NOMO-1 (cell line): ENCODE results near the gene FAM53B.

Source experiments
- DNase-seq, 2 experiments: peaks; one replicate each; lab custom pipeline; 2025; ENCODE audit not compliant: unreplicated experiment in 2 of 2; lab: John Stamatoyannopoulos, UW

Gene FAM53B

DNA sequence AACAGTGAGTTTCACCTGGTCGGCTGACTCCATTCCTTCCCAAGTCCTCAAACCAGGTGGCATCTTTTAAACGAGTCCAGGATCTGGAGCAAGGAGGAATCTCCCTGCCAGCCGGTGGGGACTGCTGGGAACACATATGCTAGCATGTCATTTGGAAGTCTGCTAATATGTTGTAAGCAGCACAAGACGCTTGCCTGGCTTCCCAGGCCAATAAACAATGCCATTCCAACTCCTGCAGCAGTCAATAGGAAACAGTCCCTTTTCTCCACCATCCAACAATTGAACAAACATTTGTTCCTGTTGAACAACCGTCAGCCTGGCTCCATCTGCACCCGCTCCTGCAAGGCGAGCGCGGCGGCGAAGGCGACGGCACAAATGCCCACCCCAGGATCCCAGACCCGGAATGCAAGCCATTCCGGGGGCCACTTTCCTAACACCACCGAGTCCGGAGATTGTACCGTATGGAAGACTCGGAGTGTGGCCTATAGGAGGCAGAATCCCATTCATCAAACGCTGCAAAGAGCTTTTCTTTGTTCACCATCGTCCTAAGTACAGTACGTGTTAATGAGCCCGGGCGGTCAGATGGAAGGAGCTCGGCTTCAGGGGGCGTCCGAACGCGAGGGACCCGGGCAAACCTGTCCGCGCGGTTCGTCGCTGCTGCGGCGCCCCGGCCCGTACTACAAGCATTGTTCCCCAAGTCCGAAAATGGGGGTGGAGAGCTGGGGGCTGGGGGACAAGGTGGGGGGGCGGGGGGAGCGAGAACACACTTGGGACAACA, 1.6 kb downstream of the FAM53B start:
- peak in 1 of 2 experiments; percentile 38 for DNase-seq

DNA sequence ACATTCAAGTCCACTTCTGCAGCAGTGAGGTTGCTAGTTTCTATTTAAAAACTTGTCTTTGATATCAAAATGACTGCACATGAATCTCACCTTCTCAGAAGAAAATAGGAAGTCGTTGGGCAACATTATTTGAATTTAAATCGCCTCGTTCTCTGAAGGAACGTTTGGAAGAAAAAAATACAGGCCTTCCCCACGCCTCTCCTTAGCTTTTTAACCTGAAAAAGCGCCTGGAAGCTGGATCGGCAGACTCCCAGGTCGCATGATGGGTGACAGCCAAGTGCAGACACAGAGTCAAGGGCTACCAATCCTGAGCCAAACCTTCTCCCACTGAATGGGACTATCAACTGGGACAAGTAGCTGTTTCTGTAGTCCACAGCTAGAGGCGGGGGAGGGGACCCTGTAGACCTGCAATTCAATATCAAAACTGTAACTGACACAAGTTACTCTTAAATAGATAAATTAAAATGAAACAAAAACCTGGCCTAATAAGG, 2.2 kb downstream of the FAM53B start:
- peak in 1 of 2 experiments; percentile 38 for DNase-seq

DNA sequence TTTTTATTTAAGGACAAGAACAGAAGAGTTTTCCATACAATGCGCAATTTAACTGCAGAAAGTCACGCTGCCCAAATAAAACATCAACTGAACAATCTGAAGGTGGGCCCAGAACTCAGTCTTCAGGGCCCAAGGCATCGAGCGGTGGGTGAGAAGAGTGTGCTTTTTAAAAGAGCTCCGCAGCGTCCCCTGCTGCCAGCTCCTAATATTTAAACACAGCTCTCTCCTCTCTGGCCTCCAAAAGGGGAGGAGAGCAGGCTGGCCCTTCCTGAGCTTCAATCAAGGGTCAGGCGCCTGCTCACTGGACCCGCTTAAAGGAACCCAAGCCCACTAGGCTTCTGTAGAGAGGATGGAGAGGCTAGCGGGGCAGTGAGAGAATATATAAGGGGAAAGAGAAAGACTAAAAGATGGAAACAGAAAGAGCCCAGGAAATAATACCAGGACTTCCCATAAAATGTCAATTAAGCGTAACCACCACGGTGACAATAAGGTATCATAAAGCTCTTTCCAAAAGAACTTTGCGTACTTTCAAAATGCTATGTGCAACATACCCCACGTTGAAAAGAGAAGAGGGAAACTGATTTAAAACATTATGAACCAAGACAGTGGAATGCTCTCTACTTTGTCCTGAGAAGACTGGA, 2.8 kb downstream of the FAM53B start:
- DNase-seq, result peak; percentile 73 to 75

DNA sequence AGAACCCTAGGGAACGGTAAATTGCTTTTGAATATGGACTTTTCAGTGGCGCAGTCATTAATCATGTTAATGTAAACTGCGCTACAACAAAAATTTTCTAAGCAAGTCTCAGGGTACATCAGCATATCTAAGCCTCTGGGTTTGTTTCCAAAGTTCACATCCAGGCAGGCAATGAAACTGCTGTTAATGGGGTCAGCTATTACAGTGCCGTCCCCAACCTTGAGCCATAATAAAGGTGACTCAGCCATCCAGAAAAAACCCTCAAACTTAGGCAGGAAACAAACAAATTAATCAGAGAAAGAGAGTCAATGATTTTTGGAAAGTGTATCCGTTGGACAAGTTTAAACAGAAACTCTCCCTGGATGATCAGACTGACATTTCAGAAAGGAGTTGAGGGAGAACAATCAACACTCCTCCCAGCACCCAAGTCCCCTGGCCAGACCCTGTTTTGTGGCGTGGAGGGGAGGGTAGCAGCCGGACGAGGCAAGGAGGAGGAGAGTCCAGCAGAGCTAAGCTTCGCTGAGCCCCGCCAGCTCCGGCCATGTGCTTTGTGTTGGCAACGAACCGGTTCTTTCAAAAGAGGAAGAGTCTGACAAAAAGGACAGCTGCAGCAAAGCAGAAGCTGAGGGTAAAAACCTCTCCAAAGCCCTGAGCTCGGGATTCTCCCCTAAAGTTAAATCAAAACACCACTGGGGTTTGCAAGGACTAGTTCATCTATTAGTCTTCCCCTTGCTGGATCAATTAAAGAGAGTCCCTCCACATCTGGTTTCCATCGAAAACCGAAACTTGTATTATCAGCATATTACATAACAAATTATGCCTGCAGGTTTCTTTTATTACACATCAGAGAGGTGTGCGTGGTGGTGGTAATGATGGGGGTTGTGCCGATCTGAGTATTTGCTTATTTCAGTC, 3.6 kb downstream of the FAM53B start:
- peak; percentile 57 to 76 for DNase-seq

- no peak for DNase-seq
Observed at GRCh38 chr10:124739986-124740368, 4.2 kb downstream of the FAM53B start.

DNA sequence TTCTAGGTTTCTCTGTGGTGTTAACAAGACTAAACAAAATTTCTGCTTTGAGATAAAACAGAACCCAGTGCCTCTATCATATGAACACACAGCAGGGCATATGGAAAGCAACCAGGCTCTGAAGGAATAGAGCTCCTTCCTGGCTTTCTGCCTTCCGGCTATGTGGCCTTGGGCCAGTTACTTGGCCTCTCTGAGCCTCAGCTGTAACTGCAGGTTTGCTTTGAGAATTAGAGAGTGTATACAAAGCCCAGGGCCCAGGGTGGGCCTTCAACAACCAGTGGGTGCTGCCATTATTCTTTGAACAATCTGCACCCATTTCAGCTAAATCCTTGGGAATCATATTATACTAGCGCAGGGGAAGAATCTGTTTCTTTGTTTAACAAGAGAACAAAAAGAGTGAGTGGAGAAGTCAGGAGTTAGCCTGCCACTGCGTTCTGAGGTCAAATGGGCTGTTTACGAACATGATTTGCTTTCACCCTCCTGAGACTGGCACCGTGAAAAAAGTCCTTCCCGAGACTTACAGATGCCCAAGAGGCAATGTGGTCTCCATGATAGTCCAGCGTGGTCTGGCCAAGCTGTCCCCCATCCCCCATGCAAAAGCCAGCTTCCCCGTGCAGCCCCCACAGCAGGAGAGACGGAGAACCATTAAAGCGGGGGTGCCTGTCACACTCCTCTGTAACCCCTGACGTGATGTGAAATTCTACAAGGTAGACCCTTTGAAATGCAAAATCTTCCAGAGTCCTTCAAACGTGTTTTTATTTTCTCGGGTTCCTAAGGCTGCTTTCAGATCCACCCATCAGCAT, 4.9 kb downstream of the FAM53B start:
- DNase-seq, result no peak

DNA sequence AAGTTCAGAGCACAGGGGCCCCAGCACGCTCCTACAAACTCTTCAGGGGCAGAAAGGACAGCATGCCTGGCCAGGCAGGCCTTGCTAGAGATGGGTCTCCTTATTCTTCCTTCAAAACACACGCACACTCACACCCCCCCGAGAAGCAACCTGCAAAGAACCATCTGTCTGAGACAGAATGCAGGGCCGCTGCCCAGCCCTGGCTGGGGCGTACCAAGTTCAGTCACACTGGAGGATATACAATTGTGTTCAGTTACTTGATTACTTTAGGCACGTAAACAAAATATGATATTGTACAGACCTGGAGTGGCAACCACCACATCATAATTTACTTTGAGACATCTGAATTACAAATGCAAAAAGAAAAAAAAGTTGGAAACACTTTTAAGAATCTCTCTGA, 5.7 kb downstream of the FAM53B start:
- no peak for DNase-seq

DNA sequence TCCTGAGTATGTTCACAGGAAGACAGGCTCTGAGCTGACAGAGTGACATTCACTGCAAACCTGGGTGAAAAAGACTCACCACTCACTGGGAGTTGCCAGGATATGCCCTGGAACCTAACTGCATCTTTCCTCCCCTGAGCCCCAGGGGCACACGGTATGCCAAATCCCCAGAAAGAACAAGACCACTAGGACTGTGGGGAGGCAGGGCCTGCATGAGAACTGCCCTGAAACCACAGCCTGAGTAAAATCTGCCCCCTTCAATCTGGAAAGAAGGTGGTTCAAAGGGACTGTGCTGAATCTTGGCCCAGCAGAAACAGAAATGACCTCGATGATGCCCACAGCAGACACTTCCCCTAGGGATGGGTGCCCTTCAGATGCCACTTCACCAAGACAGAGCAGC, 6.5 kb downstream of the FAM53B start:
- DNase-seq, result no peak

- no peak for DNase-seq
Observed at GRCh38 chr10:124737221-124737620, 7.0 kb downstream of the FAM53B start.

DNA sequence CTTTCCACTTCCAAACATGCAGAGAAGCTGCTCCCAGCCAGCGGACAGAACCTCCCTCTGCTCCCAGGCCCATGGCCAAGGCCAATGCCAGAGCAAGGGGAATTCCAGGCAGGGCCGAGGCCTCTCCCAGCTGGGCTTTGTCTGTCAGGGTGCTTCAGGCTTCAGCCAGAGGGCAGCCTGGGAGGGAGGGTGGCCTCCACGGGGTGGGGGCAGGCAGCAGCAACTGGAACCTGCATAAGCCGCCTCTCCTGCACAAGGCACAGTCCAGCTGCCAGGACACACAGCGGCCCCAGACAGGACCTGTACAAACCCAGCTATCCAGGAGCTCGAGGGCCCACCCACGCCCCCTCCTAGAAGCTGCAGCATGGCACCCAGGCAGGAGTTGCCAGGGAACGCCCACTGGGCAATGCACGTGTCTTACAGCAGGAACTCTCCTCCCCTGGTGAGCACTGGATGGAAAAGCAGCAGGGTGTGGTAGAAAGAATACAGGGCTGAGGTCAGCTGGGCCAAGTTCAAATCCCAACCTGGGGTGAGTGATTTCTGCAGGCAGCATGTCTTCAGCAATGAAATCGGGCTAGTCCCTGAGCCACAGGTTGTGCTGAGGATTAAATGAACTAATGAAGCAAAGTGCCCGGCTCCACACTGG, 7.6 kb downstream of the FAM53B start:
- no peak for DNase-seq

DNA sequence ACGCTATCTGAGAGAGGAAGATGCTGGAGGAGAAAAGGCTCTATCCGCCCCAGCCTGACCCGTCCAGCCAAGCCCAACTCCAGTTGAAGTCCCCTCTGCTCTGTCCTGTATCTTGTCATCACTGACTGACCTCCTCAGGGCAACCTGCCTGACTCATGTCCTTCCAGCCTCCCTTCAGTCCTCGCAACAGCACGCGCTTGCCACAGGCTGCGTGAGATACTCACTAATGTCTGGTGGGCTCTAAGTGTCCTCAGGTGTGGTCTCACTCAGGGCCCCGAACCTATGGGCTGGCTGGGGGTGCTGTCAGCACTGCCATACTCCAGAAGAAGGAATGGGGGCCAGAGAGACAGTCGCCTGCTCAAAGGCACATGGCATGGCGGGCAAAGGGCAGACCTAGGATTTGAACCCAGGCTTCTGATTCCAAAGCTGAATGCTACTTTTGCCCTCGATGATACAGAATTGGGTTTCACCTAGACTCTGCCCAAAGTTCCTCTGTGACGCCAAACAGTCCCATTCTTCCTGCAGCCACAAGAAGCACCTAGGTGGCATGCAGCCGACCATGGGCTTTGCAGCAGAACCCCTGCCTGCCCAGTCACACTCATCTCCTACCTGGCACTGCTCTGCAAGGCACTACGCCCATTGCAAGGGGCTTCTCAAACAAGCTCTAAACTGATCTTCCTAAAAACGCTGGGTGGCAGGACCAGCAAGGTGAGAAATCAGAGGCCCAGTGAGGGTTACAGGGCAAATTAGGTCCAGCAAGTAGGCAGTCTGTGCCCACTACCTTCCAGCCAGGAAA, 8.5 kb downstream of the FAM53B start:
- no peak for DNase-seq

GRCh38 chr10:124734311-124735166, 9.6 kb downstream of the FAM53B start:
- DNase-seq, result no peak

DNA sequence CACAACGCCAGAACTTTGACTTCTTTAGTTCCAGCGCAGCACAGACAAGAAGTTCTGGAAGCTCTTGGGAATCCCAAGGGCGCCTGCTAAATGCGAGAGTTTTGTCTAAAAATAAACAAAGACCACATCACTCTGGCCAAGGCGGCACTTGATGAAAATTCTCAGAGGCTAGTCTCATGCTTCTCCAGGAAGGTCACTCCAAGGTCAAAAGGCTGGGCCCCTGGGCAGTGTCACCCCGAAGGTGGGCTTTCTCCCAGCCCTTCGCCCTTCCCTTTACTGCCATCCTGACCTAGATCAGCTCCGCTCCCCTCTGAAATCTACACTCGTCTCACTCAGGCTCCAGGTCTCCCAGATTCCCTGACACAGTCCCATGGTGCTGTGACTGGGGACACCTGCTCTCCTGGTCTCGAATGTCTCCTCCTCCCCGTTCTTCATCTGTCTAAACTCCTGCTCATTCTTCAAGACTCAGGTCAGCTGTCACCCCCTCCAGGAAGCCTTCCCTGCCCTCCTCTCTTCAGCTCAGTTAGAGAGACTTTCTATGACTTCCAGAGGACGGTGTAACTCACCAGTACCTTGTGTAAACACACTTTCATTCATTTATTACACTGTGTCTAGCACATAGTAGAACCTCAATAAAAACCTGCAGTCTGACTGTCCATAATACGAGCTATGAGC, 10.5 kb downstream of the FAM53B start:
- no peak for DNase-seq

DNA sequence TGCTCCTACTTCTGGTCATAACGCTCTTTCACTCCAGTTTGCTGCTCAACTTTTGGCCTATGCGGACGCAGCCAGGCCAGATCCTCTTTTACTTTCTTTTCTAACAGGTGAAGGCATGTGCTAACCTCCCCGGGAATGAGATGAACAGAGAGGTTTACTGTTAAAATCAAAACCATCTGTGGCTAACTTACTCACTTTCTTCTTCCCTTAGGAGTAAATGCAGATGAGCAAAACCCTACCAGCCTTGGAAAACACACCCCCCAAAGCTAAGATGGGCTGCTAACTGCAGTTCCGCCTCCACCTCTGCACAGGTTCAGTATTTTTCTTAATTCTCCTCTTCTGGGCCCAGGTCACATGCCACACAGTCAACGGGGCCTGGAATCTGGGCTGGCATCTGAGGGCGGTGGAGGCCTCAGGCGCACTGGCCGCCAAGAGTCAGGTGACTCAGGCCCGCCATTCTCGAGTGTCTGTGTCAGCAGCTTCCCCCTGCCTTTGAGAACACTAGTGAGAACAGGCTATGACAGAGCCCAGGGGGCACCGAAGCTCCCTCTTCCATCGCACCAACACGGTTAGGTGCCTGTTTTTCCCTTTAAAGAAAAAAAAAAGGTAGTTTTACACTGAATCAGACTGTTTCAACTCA, 11.1 kb downstream of the FAM53B start:
- DNase-seq, result no peak

DNA sequence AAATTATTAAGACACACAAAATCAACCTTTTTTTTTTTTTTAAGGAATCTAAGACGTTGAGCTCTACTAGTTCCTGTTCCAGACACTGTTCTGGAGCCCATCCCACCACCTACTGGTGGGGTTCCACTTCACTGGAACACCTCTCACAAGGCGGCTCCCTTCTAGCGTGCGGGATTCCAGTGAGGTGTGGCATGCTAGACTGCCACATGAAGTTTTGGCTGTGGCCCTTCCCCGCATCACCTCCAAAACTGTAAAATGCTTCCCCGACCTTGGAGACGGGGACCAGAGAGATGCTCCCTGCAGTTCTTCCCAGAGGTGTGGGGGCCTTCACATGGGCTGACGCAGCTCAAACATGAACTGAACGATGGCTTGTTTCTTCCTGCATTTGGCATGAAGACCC, 12.6 kb downstream of the FAM53B start:
- DNase-seq, result no peak

DNA sequence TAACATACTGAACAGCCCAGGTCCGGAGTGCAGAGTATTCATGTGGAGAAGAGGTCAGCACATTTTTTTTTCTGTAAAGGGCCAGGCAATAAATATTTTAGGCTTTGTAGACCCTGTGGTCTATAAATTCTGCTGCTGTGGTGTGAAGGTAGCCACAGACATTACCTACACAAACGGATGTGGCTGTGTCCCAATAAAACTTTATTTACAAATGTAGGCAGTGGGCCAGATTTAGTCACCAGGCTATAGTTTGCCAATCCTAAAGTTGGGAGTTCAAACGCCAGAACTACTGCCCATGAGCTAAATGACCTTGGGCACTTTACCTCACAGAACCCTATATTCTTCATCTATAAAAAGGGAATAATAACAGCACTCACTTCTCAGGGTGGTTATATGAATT, 13.4 kb downstream of the FAM53B start:
- DNase-seq, result no peak
